Endothelial cell of umbilical vein (primary cell): ENCODE data around the gene SGCD.

Experiments used
- CTCF ChIP-seq, 2 donors: IDR thresholded peaks; 1 replicate in 1 of 2; 2 replicates in 1 of 2; pipeline ENCODE4 v1.5.1; 2011; ENCODE audit warnings: low read length in 2 of 2, mild to moderate bottlenecking in 2 of 2, moderate library complexity in 2 of 2, control low read depth in 1 of 2, inconsistent platforms in 1 of 2, low read depth in 1 of 2; ENCODE audit not compliant: insufficient read depth in 1 of 2; ENCODE audit errors: extremely low read depth in 1 of 2
- POLR2A ChIP-seq: IDR thresholded peaks from 2 replicates; pipeline ENCODE4 v1.6.1; 2012; ENCODE audit warnings: low read depth, mild to moderate bottlenecking, control low read depth, low read length

GRCh38 chr5:156356238-156356637, 29.3 kb downstream of the SGCD start:
- TF ChIP-seq POLR2A, result no peak
- no peak for TF ChIP-seq CTCF (IDR thresholded peaks at IDR 0.05; ENCODE audit: extremely low read depth in 1 of 2, insufficient read depth in 1 of 2, low read depth in 1 of 2, low read length in 2 of 2)
